K562 (cell line): ENCODE results near the gene AXIN2. TPM values are rescaled to one million over a fixed set of nuclear protein-coding genes. Genes with fewer than 3 reads are reported as not detected.
A peak's percentile ranks its signal among the peaks of the same experiment; 100 is the strongest.

Experiments
- BACH1 ChIP-seq: fragments of 200-800 bp; sonication (Bioruptor generic); IDR thresholded peaks from 2 replicates; pipeline ENCODE4 v1.6.1; 2016; ENCODE audit warnings: missing genetic modification characterization, missing compliant biosample characterization
- CBFA2T3 ChIP-seq: fragments of 450-650 bp; IDR thresholded peaks from 2 replicates; pipeline ENCODE4 v1.6.1; 2017
- CCNT2 ChIP-seq: IDR thresholded peaks from 2 replicates; pipeline ENCODE4 v1.6.1; 2011; ENCODE audit warnings: borderline replicate concordance, low read depth, mild to moderate bottlenecking, moderate library complexity, mixed read lengths, low read length; ENCODE audit not compliant: insufficient read length; ENCODE audit errors: extremely low read depth
- CEBPG ChIP-seq, 3 experiments: fragments of 200-800 bp in 1 of 3; sonication (Bioruptor generic) in 1 of 3; sonication (generic) in 1 of 3; formaldehyde crosslinking in 1 of 3; IDR thresholded peaks in 2 of 3; conservative IDR thresholded peaks in 1 of 3; 2 replicates each; pipeline versions ENCODE4 v1.6.1 to v1.8.0; 2016 to 2022; ENCODE audit warnings: missing compliant biosample characterization in 2 of 3, missing genetic modification characterization in 2 of 3, mild to moderate bottlenecking in 1 of 3, missing genetic modification reagents in 1 of 3
- CTCFL ChIP-seq: IDR thresholded peaks from 2 replicates; pipeline ENCODE4 v1.6.1; 2011; ENCODE audit warnings: borderline replicate concordance, low read depth, mild to moderate bottlenecking, moderate library complexity, low read length; ENCODE audit not compliant: insufficient read depth, poor library complexity, severe bottlenecking
- GTF3C2 ChIP-seq: IDR thresholded peaks from 3 replicates; pipeline ENCODE4 v1.6.1; 2011; ENCODE audit warnings: borderline replicate concordance, mild to moderate bottlenecking, moderate library complexity; ENCODE audit not compliant: insufficient read length; ENCODE audit errors: extremely low read depth
- HINFP ChIP-seq: fragments of 450-650 bp; conservative IDR thresholded peaks from 2 replicates; pipeline ENCODE4 v1.6.1; 2016; ENCODE audit warnings: missing genetic modification characterization, low read depth, mild to moderate bottlenecking, control low read depth, missing compliant biosample characterization
- MYBL2 ChIP-seq, 2 experiments: fragments of 450-650 bp in 1 of 2; sonication (generic) in 1 of 2; formaldehyde crosslinking in 1 of 2; IDR thresholded peaks; 2 replicates each; pipeline versions ENCODE4 v1.6.1 to v1.8.1; 2017 to 2022; ENCODE audit warnings: borderline replicate concordance in 1 of 2, inconsistent platforms in 1 of 2, low read depth in 1 of 2, mild to moderate bottlenecking in 1 of 2, missing genetic modification reagents in 1 of 2, moderate library complexity in 1 of 2
- PKNOX1 ChIP-seq: fragments of 450-650 bp; IDR thresholded peaks from 2 replicates; pipeline ENCODE4 v1.6.1; 2016
- POLR2G ChIP-seq: fragments of 200-400 bp; formaldehyde crosslinking; IDR thresholded peaks from 2 replicates; pipeline ENCODE4 v1.6.1; 2017; ENCODE audit warnings: low read depth, mild to moderate bottlenecking, antibody characterized with exemption, low read length, moderate library complexity
- SRSF1 ChIP-seq: fragments of 200-400 bp; formaldehyde crosslinking; IDR thresholded peaks from 2 replicates; pipeline ENCODE4 v1.6.1; 2017; ENCODE audit warnings: mild to moderate bottlenecking, low read depth, low read length, moderate library complexity
- ZBTB5 ChIP-seq: fragments of 450-650 bp; IDR thresholded peaks from 2 replicates; pipeline ENCODE4 v1.6.1; 2017; ENCODE audit warnings: antibody characterized with exemption
- ZNF445 ChIP-seq: fragments of 250-450 bp; sonication (Bioruptor Pico); IDR thresholded peaks from 2 replicates; pipeline ENCODE4 v1.4.0; 2020; ENCODE audit warnings: low read depth, mild to moderate bottlenecking, moderate library complexity
- ZNF696 ChIP-seq: fragments of 250-450 bp; sonication (Bioruptor Pico); conservative IDR thresholded peaks from 2 replicates; pipeline ENCODE4 v1.4.0; 2020; ENCODE audit warnings: mild to moderate bottlenecking, moderate library complexity
- polyA plus RNA-seq, 8 experiments: library from polyadenylated mRNA; depleted of rRNA in 4 of 8; stranded (reverse) in 5 of 8; unstranded in 3 of 8; fragments of >200 nt; fragmentation: Nextera tagmentation in 2 of 8; fragmentation: Illumina TruSeq in 1 of 8; extraction: Ambion mirVana in 2 of 8; extraction: Trizol in 1 of 8; gene quantifications; 2 replicates each; pipeline versions ENCODE4 v1.2.1 to v1.2.3, GENCODE V29; 2011 to 2014; ENCODE audit warnings: inconsistent platforms in 1 of 8, missing spikeins in 1 of 8
- total RNA-seq, 7 experiments: library from RNA; depleted of rRNA in 6 of 7; stranded (reverse); fragments of >200 nt in 6 of 7; fragmentation: Illumina TruSeq in 2 of 7; extraction: Trizol in 2 of 7; gene quantifications; 2 replicates each; pipeline versions ENCODE4 v1.2.1 to v1.2.3, GENCODE V29; 2011 to 2021; ENCODE audit warnings: low replicate concordance in 1 of 7

AXIN2 gene
- total and polyA plus RNA-seq, 9 of the 15 experiments (the other 6 are each of a cell fraction or from before 2014, with no cell fraction given): 0.21 to 3.3 (median 1.2) TPM

- TF ChIP-seq HINFP (tag) (no peak), CBFA2T3 (peak; percentile 25; the same call in 1 of the 2 replicates), ZNF445 (CRISPR knock-in tag) (no peak), CEBPG (CRISPR knock-in tag; IDR thresholded peaks at IDR 0.05) (no peak), CEBPG (tag; conservative IDR thresholded peaks at IDR 0.05 in 1 of 2, IDR thresholded peaks at IDR 0.05 in 1 of 2) (no peak), ZNF696 (no peak), MYBL2 (IDR thresholded peaks at IDR 0.05; ENCODE audit: low read depth) (no peak), MYBL2 (CRISPR knock-in tag; IDR thresholded peaks at IDR 0.05; ENCODE audit: borderline replicate concordance) (no peak), ZBTB5 (no peak), BACH1 (no peak), PKNOX1 (peak; percentile 50; the same call in 1 of the 2 replicates), CTCFL (peak; percentile 46), CCNT2 (no peak), GTF3C2 (no peak), SRSF1 (no peak), POLR2G (no peak)
These were observed 5.2 kb downstream of the AXIN2 start (continued) for GRCh38 chr17:65556014-65556909.
